A172 (cell line): ENCODE measurements around the gene DDTL. TPM values are rescaled to one million over a fixed set of nuclear protein-coding genes. Genes with fewer than 3 reads are reported as not detected.
"Not testable (repeated sequence)": the region's sequence is repeated elsewhere in the genome, so short reads cannot be mapped to it uniquely, and the experiment has no call there.

Source experiments
- DNase-seq: peaks from one replicate; pipeline ENCODE4 v3.0.0-alpha.2; 2015; ENCODE audit warnings: low spot score
- total RNA-seq: library from RNA; depleted of rRNA; stranded (reverse); fragments of >200 nt; shearing (Covaris generic); gene quantifications from 2 replicates; pipeline ENCODE4 v1.2.3, GENCODE V29; 2014

DDTL gene
- total RNA-seq, 1 experiment from 2014 or later = 1.2 TPM

DNA sequence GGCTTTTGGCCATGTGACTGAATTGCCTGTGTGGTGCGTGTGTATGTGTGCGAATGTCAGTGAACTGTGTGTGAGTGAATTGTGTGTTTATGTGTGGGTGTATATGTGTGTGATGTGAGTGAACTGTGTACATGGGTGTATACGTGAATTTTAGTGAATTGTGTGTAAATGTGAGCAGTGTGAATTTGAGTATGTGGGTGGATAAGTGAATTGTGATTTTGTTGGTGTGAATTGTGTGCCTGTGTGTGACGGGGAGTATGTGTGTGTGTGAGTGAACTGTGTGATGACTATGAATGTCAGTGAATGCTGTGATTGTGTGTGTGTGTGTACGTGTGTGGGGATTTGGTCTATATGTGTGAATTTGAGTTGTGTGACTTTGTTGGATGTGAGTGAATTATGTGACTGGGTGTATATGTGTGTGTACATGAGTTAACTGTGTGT is 3.5 kb downstream of the DDTL start:
- DNase-seq = no peak

GRCh38 chr22:23970816-23971486 is 4.3 kb downstream of the DDTL start:
- no peak for DNase-seq

DNA sequence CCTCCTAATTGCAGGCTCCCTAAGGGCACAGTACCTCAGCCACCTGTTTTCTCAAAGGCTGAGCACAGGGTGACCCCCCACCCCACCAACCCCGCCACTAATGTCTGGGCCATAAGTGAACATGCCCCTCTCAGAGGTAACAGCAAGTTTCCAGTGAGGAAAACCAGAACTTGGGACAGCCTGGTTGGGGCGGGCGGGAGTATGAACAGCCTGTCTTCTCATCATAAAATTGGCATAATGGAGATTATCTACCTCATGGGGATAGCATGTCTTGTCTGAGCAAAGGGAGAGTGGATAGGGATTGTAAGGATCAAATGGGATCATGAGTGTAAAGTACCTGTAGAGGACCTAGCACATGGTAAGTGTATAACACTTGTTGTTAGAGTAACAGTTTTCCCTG is 5.2 kb downstream of the DDTL start:
- DNase-seq = not testable (repeated sequence)

DNA sequence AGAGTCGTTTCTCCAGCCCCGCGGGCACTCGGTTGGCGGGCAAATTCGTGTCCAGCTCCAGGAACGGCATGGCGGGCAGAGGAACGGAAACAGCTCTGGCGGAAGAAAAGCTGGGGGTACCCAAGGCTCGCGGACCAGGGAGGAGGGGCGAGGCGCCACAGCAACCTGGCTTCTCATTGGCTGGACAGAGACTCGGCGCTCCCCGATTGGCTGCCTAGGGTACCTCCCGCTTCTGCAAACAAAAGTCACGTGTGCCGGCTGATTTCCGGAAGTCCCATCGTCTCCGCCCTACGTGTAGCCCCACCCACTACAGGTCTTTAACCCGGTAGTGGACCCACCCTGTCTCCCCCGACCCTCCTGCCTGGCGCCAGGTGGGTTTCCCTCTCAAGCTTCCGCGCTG is 7.7 kb downstream of the DDTL start, which contains the start of gene DDT:
TSS of gene DDT (minus strand) at position 97 of the 400 bp plus-strand sequence. CDS start at position 70, 27 bp downstream.
- not testable (repeated sequence) for DNase-seq

DNA sequence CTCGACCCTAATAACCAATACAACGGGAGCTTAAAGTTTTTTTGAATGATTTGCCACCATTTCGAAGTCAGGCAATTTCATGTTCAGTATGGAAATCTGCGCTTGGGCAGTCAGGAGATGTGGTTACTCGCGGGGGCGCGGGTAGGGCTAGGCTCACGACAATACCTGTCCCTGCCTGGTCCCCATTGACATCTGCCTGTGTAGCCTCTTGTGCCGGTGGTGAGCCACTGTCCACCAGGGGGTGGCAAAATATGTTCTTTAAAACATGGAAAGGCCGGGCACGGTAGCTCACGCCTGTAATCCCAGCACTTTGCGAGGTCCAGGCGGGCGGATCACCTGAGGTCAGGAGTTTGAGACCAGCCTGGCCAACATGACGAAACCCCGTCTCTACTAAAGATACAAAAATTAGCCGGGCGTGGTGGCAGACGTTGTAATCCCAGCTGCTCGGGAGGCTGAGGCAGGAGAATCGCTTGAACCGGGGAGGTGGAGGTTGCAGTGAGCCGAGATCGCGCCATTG is 8.2 kb downstream of the DDTL start:
- not testable (repeated sequence) for DNase-seq

- DNase-seq = not testable (repeated sequence)
Observed at GRCh38 chr22:23977304-23977703, 10.6 kb downstream of the DDTL start.

DNA sequence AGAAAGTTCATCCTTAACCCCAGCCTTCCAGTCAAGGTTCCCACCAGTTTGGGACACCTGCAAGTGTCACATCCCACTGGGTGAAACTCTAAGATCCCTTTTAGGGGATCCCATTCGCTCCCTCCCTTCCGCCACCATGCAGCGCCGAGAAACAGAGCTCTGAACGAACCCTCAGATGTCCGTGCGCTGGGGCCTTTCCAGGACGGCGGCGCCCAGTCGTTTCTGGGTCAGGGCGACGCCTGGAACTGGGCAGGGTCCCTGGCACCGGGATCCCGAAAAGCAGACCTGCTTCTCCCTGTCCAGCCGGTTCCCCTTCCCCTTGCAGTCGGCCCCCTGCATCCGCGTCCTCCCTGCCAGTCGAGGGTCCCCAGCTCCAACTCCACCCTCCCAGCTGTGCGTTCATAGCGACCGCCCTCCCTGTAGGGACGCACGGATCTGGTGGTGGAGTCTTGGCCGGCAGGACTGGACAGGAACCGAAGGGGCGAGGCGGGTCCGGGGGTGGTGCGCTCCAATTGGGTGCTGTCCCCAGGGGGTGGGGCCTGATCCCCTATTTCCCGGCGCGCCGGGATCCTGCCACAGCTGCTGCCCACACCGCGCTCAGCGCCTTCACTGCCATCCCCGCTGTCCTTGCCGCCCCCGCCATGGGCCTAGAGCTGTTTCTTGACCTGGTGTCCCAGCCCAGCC is 13.0 kb downstream of the DDTL start, which contains the start of gene GSTT2:
TSS of gene GSTT2 (plus strand) at position 578 of the 684 bp plus-strand sequence.
- DNase-seq = not testable (repeated sequence)

- not testable (repeated sequence) for DNase-seq
Observed at GRCh38 chr22:23980567-23980966, 13.9 kb downstream of the DDTL start.

- peak; percentile 20 for DNase-seq
Observed at GRCh38 chr22:23984430-23984829, 17.7 kb downstream of the DDTL start.

DNA sequence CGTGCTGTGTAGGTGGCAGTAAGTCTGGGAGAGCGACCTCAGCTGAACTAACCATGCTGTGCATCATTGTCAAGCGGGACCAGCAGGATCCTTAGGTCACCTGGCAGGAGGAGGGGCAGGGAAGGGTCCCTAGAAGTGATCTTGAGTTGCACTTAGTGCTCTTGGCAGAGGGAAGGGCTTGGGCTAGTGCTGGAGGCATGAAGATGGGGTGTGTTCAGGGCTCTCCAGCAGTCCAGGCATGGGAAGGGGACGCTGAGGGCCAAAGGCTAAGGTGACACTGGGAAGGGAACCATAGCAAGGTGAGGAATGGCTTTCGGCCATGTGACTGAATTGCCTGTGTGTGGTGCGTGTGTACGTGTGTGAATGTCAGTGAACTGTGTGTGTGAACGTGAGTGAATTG is 19.4 kb downstream of the DDTL start:
- DNase-seq = not testable (repeated sequence)

DNA sequence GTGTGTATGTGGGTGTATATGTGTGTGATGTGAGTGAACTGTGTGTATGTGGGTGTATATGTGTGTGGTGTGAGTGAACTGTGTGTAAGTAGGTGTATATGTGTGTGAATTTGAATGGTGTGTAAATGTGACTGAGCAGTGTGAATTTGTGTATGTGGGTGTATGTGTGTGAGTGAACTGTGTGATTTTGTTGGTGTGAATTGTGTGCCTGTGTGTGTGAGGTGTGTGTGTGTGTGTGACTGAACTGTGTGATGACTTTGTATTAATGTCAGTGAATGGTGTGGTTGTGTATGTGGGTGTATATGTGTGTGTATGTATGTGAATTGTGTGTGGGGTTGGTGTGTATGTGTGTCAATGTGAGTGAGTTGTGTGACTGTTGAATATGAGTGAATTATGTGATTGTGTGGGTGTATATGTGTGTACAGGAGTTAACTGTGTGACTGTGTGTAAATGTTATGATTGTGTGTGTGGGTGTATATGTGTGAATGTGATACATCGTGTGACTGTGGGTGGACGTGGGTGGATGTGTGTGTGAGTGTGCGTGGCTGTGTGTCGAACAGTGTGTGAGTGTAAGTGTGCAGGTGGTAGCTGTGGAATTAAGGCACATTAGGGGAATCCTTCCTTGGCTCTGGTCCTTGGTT is 20.0 kb downstream of the DDTL start:
- not testable (repeated sequence) for DNase-seq

DNA sequence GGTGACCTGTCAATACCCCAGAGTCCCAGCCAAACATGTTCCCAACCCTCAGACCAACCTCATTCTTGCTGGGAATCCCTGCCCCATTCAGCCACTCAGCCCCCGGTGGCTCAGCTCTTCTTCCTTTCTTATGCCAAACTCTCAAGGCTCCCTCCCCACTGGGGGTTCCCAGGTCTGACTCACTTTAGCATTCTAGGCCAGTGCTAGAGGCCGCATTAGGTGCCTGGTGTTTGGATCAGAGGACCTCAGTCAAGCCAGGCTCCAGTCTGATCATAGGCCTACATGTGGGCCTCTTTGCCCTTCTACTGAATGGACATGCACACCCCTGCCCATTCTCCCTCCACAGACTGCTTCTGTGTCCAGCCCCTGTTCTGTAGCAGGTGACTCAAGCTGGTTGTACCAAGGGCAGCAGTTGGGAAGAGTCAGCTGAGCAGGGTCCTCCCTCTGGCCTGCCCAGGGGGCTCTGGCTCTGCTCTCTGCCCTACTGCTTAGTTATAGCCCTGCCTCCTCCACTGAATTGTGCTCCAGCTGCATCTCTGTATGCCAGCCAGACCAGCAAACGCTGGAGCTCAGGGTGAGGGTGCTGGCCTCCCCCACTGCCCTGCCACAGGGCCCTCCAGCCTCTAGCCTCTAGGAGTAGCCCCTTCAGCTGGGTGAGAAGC is 23.0 kb downstream of the DDTL start:
- not testable (repeated sequence) for DNase-seq

DNA sequence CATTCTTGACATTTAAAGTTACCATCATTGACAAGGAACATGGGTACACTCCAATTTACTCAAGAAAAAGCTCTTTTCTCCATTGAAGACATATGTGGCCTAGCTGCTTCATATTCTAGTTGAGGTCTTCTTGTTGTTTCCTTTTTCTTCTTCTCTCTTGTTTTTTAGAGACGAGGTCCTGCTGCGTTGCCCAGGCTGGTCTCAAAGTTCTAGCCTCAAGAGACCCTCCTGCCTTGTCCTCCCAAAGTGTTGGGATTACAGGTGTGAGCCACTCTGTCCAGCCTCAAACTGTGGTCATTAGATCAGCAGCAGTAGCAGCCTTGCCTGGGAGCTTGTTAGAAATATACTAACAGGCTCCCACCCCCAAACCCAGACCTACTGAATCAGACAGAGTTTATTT is 26.4 kb downstream of the DDTL start:
- DNase-seq = not testable (repeated sequence)

- not testable (repeated sequence) for DNase-seq
Observed at GRCh38 chr22:23993581-23994177, 27.0 kb downstream of the DDTL start.

DNA sequence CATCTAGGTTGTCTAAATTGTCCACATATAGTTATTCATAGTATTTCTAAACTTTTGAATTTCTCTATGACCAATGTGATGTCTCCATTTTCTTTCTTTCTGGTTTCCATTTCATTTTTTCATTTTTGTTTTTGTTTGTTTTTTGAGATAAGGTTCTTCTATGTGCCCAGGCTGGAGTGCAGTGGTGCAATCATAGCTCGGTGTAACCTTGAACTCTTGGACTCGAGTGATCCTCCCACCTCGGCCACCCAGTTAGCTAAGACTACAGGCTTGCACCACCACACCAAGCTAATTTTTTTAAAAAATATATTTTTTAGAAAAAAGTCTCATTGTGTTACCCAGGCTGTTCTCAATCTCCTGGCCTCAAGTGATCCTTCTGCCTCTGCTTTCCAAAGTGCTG is 30.4 kb downstream of the DDTL start:
- DNase-seq = no peak

DNA sequence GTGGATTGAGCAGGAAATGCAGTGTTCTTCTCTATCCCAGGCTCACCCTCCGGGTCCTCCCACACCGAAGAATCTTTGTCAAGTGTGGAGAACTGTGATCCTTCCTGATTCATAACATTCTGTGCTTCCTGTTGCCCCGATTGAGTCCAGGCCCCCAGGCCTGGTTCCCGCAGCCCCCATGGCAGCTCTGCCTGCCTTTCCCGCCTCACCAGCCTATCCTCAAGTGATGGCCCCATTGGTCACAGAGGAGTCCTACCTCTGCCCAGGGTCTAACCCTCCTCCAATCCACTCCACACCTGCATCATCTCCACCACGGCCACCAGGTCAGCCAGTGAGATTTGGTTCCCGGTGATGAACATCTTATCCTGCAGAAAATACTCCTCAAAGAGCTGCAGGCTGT is 33.1 kb downstream of the DDTL start:
- DNase-seq = not testable (repeated sequence)

DNA sequence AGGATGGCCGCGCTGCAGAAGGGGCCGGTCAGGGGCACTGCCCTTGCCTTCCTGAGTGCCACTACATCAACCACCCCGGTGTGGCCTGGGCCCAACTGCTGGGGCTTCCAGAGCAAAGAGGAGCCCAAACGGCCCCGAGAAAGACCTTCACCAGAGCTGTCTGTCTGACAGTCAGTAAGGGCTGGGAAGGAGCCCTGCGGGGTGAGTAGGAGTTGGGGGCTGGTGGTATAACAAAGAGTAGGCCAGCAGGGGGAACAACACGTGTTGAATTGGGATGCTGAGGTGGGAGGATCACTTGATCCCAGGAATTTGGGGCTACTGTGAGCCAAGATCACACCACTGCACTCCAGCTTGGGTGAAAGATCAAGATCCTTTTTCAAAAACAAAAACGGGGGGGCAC is 34.6 kb downstream of the DDTL start:
- DNase-seq = no peak

- no peak for DNase-seq
Observed at GRCh38 chr22:24002272-24002671, 35.6 kb downstream of the DDTL start.

GRCh38 chr22:24002851-24003250 is 36.2 kb downstream of the DDTL start:
- no peak for DNase-seq

DNA sequence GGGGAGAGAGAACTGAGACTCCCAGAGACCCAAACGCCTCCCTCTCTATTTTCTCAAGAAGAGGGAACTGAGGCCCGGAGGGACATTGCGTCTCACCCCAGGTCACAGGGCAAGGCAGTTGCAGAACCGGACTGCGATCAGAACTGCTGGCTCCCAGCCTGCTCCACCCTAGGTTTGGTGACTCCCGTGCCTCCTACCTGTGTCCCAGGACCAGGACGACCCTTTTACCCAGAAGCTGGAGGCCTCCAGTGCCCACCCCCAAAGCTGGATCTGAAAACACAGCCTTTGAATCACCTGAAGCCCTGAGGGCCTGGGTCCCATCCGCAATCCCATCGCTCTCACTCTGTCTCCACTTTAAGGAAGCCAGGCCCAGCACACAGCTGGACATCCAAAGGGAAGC is 37.2 kb downstream of the DDTL start:
- DNase-seq = no peak

GRCh38 chr22:24005201-24005600 is 38.5 kb downstream of the DDTL start, which contains the start of gene GSTT4:
Gene GSTT4, minus strand, starts transcription at chr22:24005453. Its CDS starts 97 bp downstream, at chr22:24005356.
- no peak for DNase-seq
